ENCODE measurements around the gene WARS2. TPM values are rescaled to one million over a fixed set of nuclear protein-coding genes. Genes with fewer than 3 reads are reported as not detected.

Gene WARS2
- total RNA-seq, 4 donors from 2014 or later = 13.3 to 28.1 (median 16.2) TPM

GRCh38 chr1:119139857-119140176 is 636 bp downstream of the WARS2 start:
- Histone ChIP-seq H3K4me1 (peaks cover 25% of the 10 kb centered on the region), H3K4me3 (peak overlapping the region; percentile 60), H3K36me3 (no peaks in the 10 kb centered on the region), H3K27ac (peak overlapping the region; percentile 99), H3K9me3 (no peaks in the 10 kb centered on the region), H3K27me3 (no peaks in the 10 kb centered on the region)
- TF ChIP-seq EP300 (IDR thresholded peaks at IDR 0.05) (no peak), CTCF (IDR thresholded peaks at IDR 0.05) (no peak), POLR2A (IDR thresholded peaks at IDR 0.05) (no peak), POLR2AphosphoS5 (IDR thresholded peaks at IDR 0.05) (no peak)
- peak in 1 of 2 donors; percentile 65 for DNase-seq (ENCODE audit: low spot score in 2 of 2)
- 8% methylated on average over 10 of the region's 10 CpGs for WGBS

- no peak for DNase-seq (ENCODE audit: low spot score in 2 of 2)
- peak overlapping the region; percentile 99 for H3K27ac ChIP-seq
- peaks cover 25% of the 10 kb centered on the region for H3K4me1 ChIP-seq
- no peaks in the 10 kb centered on the region for H3K9me3 ChIP-seq
- H3K4me3 ChIP-seq = peak overlapping the region; percentile 60
- TF ChIP-seq CTCF (IDR thresholded peaks at IDR 0.05) (no peak), POLR2AphosphoS5 (IDR thresholded peaks at IDR 0.05) (no peak), EP300 (IDR thresholded peaks at IDR 0.05) (no peak), POLR2A (IDR thresholded peaks at IDR 0.05) (no peak)
- 24% methylated on average over 5 of the region's 5 CpGs for WGBS
- no peaks in the 10 kb centered on the region for H3K36me3 ChIP-seq
- H3K27me3 ChIP-seq = no peaks in the 10 kb centered on the region
Observed at GRCh38 chr1:119139403-119139802, 1.1 kb downstream of the WARS2 start.

- H3K27ac ChIP-seq = no peak overlapping the region
- WGBS = 47% methylated on average over 3 of the region's 3 CpGs
- TF ChIP-seq POLR2AphosphoS5 (IDR thresholded peaks at IDR 0.05) = no peak
Observed at GRCh38 chr1:119136401-119136800, 4.1 kb downstream of the WARS2 start.

GRCh38 chr1:119133987-119134386 is 6.5 kb downstream of the WARS2 start:
- no peaks in the 10 kb centered on the region for H3K36me3 ChIP-seq
- 95% methylated on average over 1 of the region's 1 CpG for WGBS
- no peak for DNase-seq (ENCODE audit: low spot score in 2 of 2)
- H3K4me1 ChIP-seq = peaks cover 5% of the 10 kb centered on the region
- H3K4me3 ChIP-seq = no peak overlapping the region
- TF ChIP-seq EP300 (IDR thresholded peaks at IDR 0.05) (no peak), POLR2A (IDR thresholded peaks at IDR 0.05) (no peak), POLR2AphosphoS5 (IDR thresholded peaks at IDR 0.05) (no peak), CTCF (IDR thresholded peaks at IDR 0.05) (no peak)
- no peak overlapping the region for H3K27ac ChIP-seq
- no peaks in the 10 kb centered on the region for H3K27me3 ChIP-seq
- no peaks in the 10 kb centered on the region for H3K9me3 ChIP-seq

More at GRCh38 chr1:119136401-119136800, 4.1 kb downstream of the WARS2 start:
- peaks cover 19% of the 10 kb centered on the region for H3K4me1 ChIP-seq
- no peaks in the 10 kb centered on the region for H3K9me3 ChIP-seq
- DNase-seq (ENCODE audit: low spot score in 2 of 2) = no peak
- no peaks in the 10 kb centered on the region for H3K27me3 ChIP-seq
- H3K4me3 ChIP-seq = no peak overlapping the region
- no peaks in the 10 kb centered on the region for H3K36me3 ChIP-seq

GRCh38 chr1:119132179-119132578 is 8.3 kb downstream of the WARS2 start:
- Histone ChIP-seq H3K4me1 (peaks cover 5% of the 10 kb centered on the region), H3K4me3 (no peak overlapping the region), H3K36me3 (no peaks in the 10 kb centered on the region), H3K27ac (no peak overlapping the region), H3K9me3 (no peaks in the 10 kb centered on the region), H3K27me3 (no peaks in the 10 kb centered on the region)
- no peak for TF ChIP-seq EP300 (IDR thresholded peaks at IDR 0.05)
- TF ChIP-seq CTCF (IDR thresholded peaks at IDR 0.05) = no peak
- no peak for TF ChIP-seq POLR2A (IDR thresholded peaks at IDR 0.05)
- no peak for TF ChIP-seq POLR2AphosphoS5 (IDR thresholded peaks at IDR 0.05)
- DNase-seq (ENCODE audit: low spot score in 2 of 2) = no peak
- 65% methylated on average over 3 of the region's 3 CpGs for WGBS

GRCh38 chr1:119125874-119126273 is 14.6 kb downstream of the WARS2 start:
- H3K36me3 ChIP-seq = no peaks in the 10 kb centered on the region
- no peak overlapping the region for H3K4me3 ChIP-seq
- no peak for TF ChIP-seq POLR2AphosphoS5 (IDR thresholded peaks at IDR 0.05)
- no peak for DNase-seq (ENCODE audit: low spot score in 2 of 2)
- H3K27me3 ChIP-seq = no peaks in the 10 kb centered on the region
- H3K4me1 ChIP-seq = no peaks in the 10 kb centered on the region
- WGBS = 100% methylated on average over 1 of the region's 1 CpG
- no peak overlapping the region for H3K27ac ChIP-seq
- H3K9me3 ChIP-seq = peaks cover 6% of the 10 kb centered on the region

Data from suprapubic skin (tissue), 4 donors.